ENCODE results near the gene CERS4.

- TF ChIP-seq EZH2 (optimal IDR thresholded peaks at IDR 0.05; ENCODE audit: low read depth, low read length): no peak
- no peak for TF ChIP-seq CTCF (IDR thresholded peaks at IDR 0.05; ENCODE audit: low read length)
These were observed 7.2 kb downstream of the CERS4 start for GRCh38 chr19:8216357-8216756.

Data from MM.1S (cell line).